NCI-H69 (cell line): ENCODE measurements around the gene ECT2.
"Not testable (repeated sequence)": the region's sequence is repeated elsewhere in the genome, so short reads cannot be mapped to it uniquely, and the experiment has no call there.

Experiments
- DNase-seq: peaks from one replicate; lab custom pipeline; 2025; lab: John Stamatoyannopoulos, UW

The ECT2 gene

GRCh38 chr3:172739462-172739861 is 11.1 kb upstream of the ECT2 start:
- no peak for DNase-seq

- no peak for DNase-seq
These were observed 4.1 kb upstream of the ECT2 start for GRCh38 chr3:172746475-172746874.

GRCh38 chr3:172749230-172749965 is 1.1 kb upstream of the ECT2 start:
- peak; percentile 95 for DNase-seq

GRCh38 chr3:172750069-172750367 is 508 bp upstream of the ECT2 start:
- peak; percentile 87 for DNase-seq

GRCh38 chr3:172751175-172751704 is 714 bp downstream of the ECT2 start:
- DNase-seq: peak; percentile 71

GRCh38 chr3:172752651-172753050 is 2.1 kb downstream of the ECT2 start:
- DNase-seq: no peak

GRCh38 chr3:172753125-172753524 is 2.6 kb downstream of the ECT2 start:
- no peak for DNase-seq

- DNase-seq: not testable (repeated sequence)
These were observed 9.9 kb downstream of the ECT2 start for GRCh38 chr3:172760416-172760815.

GRCh38 chr3:172766241-172766640 is 15.7 kb downstream of the ECT2 start:
- no peak for DNase-seq

- no peak for DNase-seq
These were observed 16.3 kb downstream of the ECT2 start for GRCh38 chr3:172766718-172767405.

GRCh38 chr3:172770382-172770781 is 19.9 kb downstream of the ECT2 start:
- DNase-seq: no peak

GRCh38 chr3:172771672-172772071 is 21.1 kb downstream of the ECT2 start:
- no peak for DNase-seq

GRCh38 chr3:172776049-172776717 is 25.7 kb downstream of the ECT2 start:
- DNase-seq: no peak

GRCh38 chr3:172777901-172778300 is 27.4 kb downstream of the ECT2 start:
- no peak for DNase-seq

- DNase-seq: peak; percentile 73
These were observed 31.7 kb downstream of the ECT2 start for GRCh38 chr3:172782235-172782634.

- no peak for DNase-seq
These were observed 35.5 kb downstream of the ECT2 start for GRCh38 chr3:172786036-172786435.

- DNase-seq: no peak
These were observed 36.5 kb downstream of the ECT2 start for GRCh38 chr3:172787019-172787418.

GRCh38 chr3:172787746-172788145 is 37.2 kb downstream of the ECT2 start:
- DNase-seq: no peak

GRCh38 chr3:172799246-172799645 is 48.7 kb downstream of the ECT2 start:
- DNase-seq: no peak

- no peak for DNase-seq
These were observed 49.6 kb downstream of the ECT2 start for GRCh38 chr3:172800156-172800555.

GRCh38 chr3:172803489-172803888 is 53.0 kb downstream of the ECT2 start:
- no peak for DNase-seq

- no peak for DNase-seq
These were observed 53.8 kb downstream of the ECT2 start for GRCh38 chr3:172804323-172804722.

- DNase-seq: peak; percentile 69
These were observed 58.5 kb downstream of the ECT2 start for GRCh38 chr3:172808969-172809546.
